ENCODE results near the gene ARHGEF4.

The ARHGEF4 gene

GRCh38 chr2:130930740-130931659 lies 94.3 kb downstream of the ARHGEF4 start:
- no peaks in the 10 kb centered on the region for H3K4me1 ChIP-seq (ENCODE audit: insufficient read depth, low read length, poor library complexity, severe bottlenecking)
- no peaks in the 10 kb centered on the region for H3K9me3 ChIP-seq (ENCODE audit: insufficient read depth, low read depth, low read length)
- no peaks in the 10 kb centered on the region for H3K79me2 ChIP-seq (ENCODE audit: insufficient read depth, low read length)
- no peak overlapping the region for H3K4me2 ChIP-seq (ENCODE audit: low read depth, low read length, poor library complexity, severe bottlenecking)
- H3K27me3 ChIP-seq (ENCODE audit: insufficient read depth, low read length, poor library complexity, severe bottlenecking), result no peaks in the 10 kb centered on the region
- TF ChIP-seq CTCF (conservative IDR thresholded peaks at IDR 0.05; ENCODE audit: low read length) (no peak), EZH2phosphoT487 (IDR thresholded peaks at IDR 0.05; ENCODE audit: borderline replicate concordance) (no peak)
- no peak overlapping the region for H3K4me3 ChIP-seq (ENCODE audit: low read length, poor library complexity, severe bottlenecking)
- H3K36me3 ChIP-seq (ENCODE audit: insufficient read depth, low read length), result no peaks in the 10 kb centered on the region
- H2AFZ ChIP-seq (ENCODE audit: low read length), result no peak overlapping the region
- no peaks in the 10 kb centered on the region for H3F3A ChIP-seq (ENCODE audit: low read depth)
- H4K20me1 ChIP-seq (ENCODE audit: insufficient read depth, low read length, poor library complexity, severe bottlenecking), result no peaks in the 10 kb centered on the region
- H3K9me2 ChIP-seq (replicated peaks; ENCODE audit: low read depth, low read length), result no peaks in the 10 kb centered on the region
- no peak overlapping the region for H3K9ac ChIP-seq (ENCODE audit: low read depth, low read length, poor library complexity, severe bottlenecking)

GRCh38 chr2:130933501-130933900 lies 96.8 kb downstream of the ARHGEF4 start:
- H3K79me2 ChIP-seq (ENCODE audit: insufficient read depth, low read length), result no peaks in the 10 kb centered on the region
- H3K4me3 ChIP-seq (ENCODE audit: low read length, poor library complexity, severe bottlenecking), result no peak overlapping the region
- no peak overlapping the region for H3K9ac ChIP-seq (ENCODE audit: low read depth, low read length, poor library complexity, severe bottlenecking)
- no peak for TF ChIP-seq CTCF (conservative IDR thresholded peaks at IDR 0.05; ENCODE audit: low read length)
- no peak for TF ChIP-seq EZH2phosphoT487 (IDR thresholded peaks at IDR 0.05; ENCODE audit: borderline replicate concordance)
- no peaks in the 10 kb centered on the region for H3K36me3 ChIP-seq (ENCODE audit: insufficient read depth, low read length)
- no peaks in the 10 kb centered on the region for H3K9me3 ChIP-seq (ENCODE audit: insufficient read depth, low read depth, low read length)
- H2AFZ ChIP-seq (ENCODE audit: low read length), result no peak overlapping the region
- H3F3A ChIP-seq (ENCODE audit: low read depth), result no peaks in the 10 kb centered on the region
- H3K9me2 ChIP-seq (replicated peaks; ENCODE audit: low read depth, low read length), result no peaks in the 10 kb centered on the region
- H4K20me1 ChIP-seq (ENCODE audit: insufficient read depth, low read length, poor library complexity, severe bottlenecking), result no peaks in the 10 kb centered on the region
- no peaks in the 10 kb centered on the region for H3K27me3 ChIP-seq (ENCODE audit: insufficient read depth, low read length, poor library complexity, severe bottlenecking)
- H3K4me2 ChIP-seq (ENCODE audit: low read depth, low read length, poor library complexity, severe bottlenecking), result no peak overlapping the region
- H3K4me1 ChIP-seq (ENCODE audit: insufficient read depth, low read length, poor library complexity, severe bottlenecking), result no peaks in the 10 kb centered on the region

- no peak for TF ChIP-seq EZH2phosphoT487 (IDR thresholded peaks at IDR 0.05; ENCODE audit: borderline replicate concordance)
- H3K36me3 ChIP-seq (ENCODE audit: insufficient read depth, low read length), result no peaks in the 10 kb centered on the region
- H3K4me2 ChIP-seq (ENCODE audit: low read depth, low read length, poor library complexity, severe bottlenecking), result no peak overlapping the region
- no peak overlapping the region for H2AFZ ChIP-seq (ENCODE audit: low read length)
- H3K27me3 ChIP-seq (ENCODE audit: insufficient read depth, low read length, poor library complexity, severe bottlenecking), result no peaks in the 10 kb centered on the region
- H3K9me3 ChIP-seq (ENCODE audit: insufficient read depth, low read depth, low read length), result peaks cover 3% of the 10 kb centered on the region; the same call in 1 of the 2 replicates
- no peaks in the 10 kb centered on the region for H3K4me1 ChIP-seq (ENCODE audit: insufficient read depth, low read length, poor library complexity, severe bottlenecking)
- no peaks in the 10 kb centered on the region for H3F3A ChIP-seq (ENCODE audit: low read depth)
- H3K9me2 ChIP-seq (replicated peaks; ENCODE audit: low read depth, low read length), result no peaks in the 10 kb centered on the region
- no peaks in the 10 kb centered on the region for H4K20me1 ChIP-seq (ENCODE audit: insufficient read depth, low read length, poor library complexity, severe bottlenecking)
- H3K4me3 ChIP-seq (ENCODE audit: low read length, poor library complexity, severe bottlenecking), result no peak overlapping the region
- H3K9ac ChIP-seq (ENCODE audit: low read depth, low read length, poor library complexity, severe bottlenecking), result no peak overlapping the region
- no peaks in the 10 kb centered on the region for H3K79me2 ChIP-seq (ENCODE audit: insufficient read depth, low read length)
Observed at GRCh38 chr2:130936451-130936850, 99.7 kb downstream of the ARHGEF4 start.

Measured in Loucy (cell line).